NCI-H226 (cell line): ENCODE measurements around the gene AKNAD1.

Source experiments
- DNase-seq: peaks from one replicate; pipeline ENCODE4 v3.0.0-alpha.2; 2015

The AKNAD1 gene

GRCh38 chr1:108863984-108864383, 7.1 kb upstream of the AKNAD1 start:
- DNase-seq = no peak

GRCh38 chr1:108862698-108863477, 6.0 kb upstream of the AKNAD1 start:
- no peak for DNase-seq

GRCh38 chr1:108862017-108862610, 5.2 kb upstream of the AKNAD1 start:
- DNase-seq = no peak

GRCh38 chr1:108861566-108861965, 4.7 kb upstream of the AKNAD1 start:
- DNase-seq = no peak

GRCh38 chr1:108860190-108860907, 3.5 kb upstream of the AKNAD1 start:
- DNase-seq = no peak

- DNase-seq = no peak
Observed at GRCh38 chr1:108858230-108858950, 1.5 kb upstream of the AKNAD1 start.

GRCh38 chr1:108854221-108855019, 2.5 kb downstream of the AKNAD1 start:
- no peak for DNase-seq

GRCh38 chr1:108852221-108852975, 4.5 kb downstream of the AKNAD1 start:
- no peak for DNase-seq

GRCh38 chr1:108851567-108851966, 5.3 kb downstream of the AKNAD1 start:
- DNase-seq = no peak

- DNase-seq = no peak
Observed at GRCh38 chr1:108850929-108851328, 6.0 kb downstream of the AKNAD1 start.

GRCh38 chr1:108848806-108849205, 8.1 kb downstream of the AKNAD1 start:
- no peak for DNase-seq

GRCh38 chr1:108847494-108847893, 9.4 kb downstream of the AKNAD1 start:
- no peak for DNase-seq

- DNase-seq = no peak
Observed at GRCh38 chr1:108845991-108846390, 10.9 kb downstream of the AKNAD1 start.

- no peak for DNase-seq
Observed at GRCh38 chr1:108845446-108845845, 11.4 kb downstream of the AKNAD1 start.

GRCh38 chr1:108843390-108844137, 13.3 kb downstream of the AKNAD1 start:
- DNase-seq = no peak

GRCh38 chr1:108842525-108843181, 14.2 kb downstream of the AKNAD1 start:
- no peak for DNase-seq

GRCh38 chr1:108841703-108842102, 15.2 kb downstream of the AKNAD1 start:
- DNase-seq = no peak

- no peak for DNase-seq
Observed at GRCh38 chr1:108832929-108833328, 24.0 kb downstream of the AKNAD1 start.

GRCh38 chr1:108831225-108831624, 25.7 kb downstream of the AKNAD1 start:
- no peak for DNase-seq
